Mesothelial cell of epicardium (in vitro differentiated cells): ENCODE results near the gene PLCB4. TPM values are rescaled to one million over a fixed set of nuclear protein-coding genes. Genes with fewer than 3 reads are reported as not detected.

Source experiments
- DNase-seq, 2 experiments: peaks; one replicate each; pipeline ENCODE4 v3.0.0; 2021; ENCODE audit warnings: low spot score in 2 of 2; ENCODE audit not compliant: unreplicated experiment in 2 of 2
- H3K27ac Mint-ChIP-seq: 2 replicates; pipeline ENCODE4 v1.8.0; 2021; ENCODE audit warnings: mixed read lengths
- H3K27me3 Mint-ChIP-seq: 2 replicates; pipeline ENCODE4 v1.8.0; 2021; ENCODE audit warnings: low read depth, mixed read lengths
- H3K36me3 Mint-ChIP-seq: 2 replicates; pipeline ENCODE4 v1.8.0; 2021; ENCODE audit warnings: mixed read lengths
- H3K4me1 Mint-ChIP-seq: 2 replicates; pipeline ENCODE4 v1.8.0; 2021; ENCODE audit warnings: mixed read lengths
- H3K4me3 Mint-ChIP-seq: 2 replicates; pipeline ENCODE4 v1.8.0; 2021; ENCODE audit warnings: mild to moderate bottlenecking, moderate library complexity, mixed read lengths
- H3K9me3 Mint-ChIP-seq: 2 replicates; pipeline ENCODE4 v1.8.0; 2021; ENCODE audit warnings: mixed read lengths
- total RNA-seq: library from RNA; stranded (reverse); gene quantifications from 3 replicates; pipeline ENCODE4 v1.2.1, GENCODE V29; 2021
- TF ChIP-seq, protein P1 (sequence below): fragments of 200-600 bp; sonication (generic); IDR thresholded peaks from one replicate; pipeline ENCODE4 v1.5.0; 2021; ENCODE audit warnings: antibody characterized with exemption; ENCODE audit not compliant: unreplicated experiment

PLCB4 gene
- total RNA-seq, 1 donor from 2014 or later: 14.0 TPM

DNA sequence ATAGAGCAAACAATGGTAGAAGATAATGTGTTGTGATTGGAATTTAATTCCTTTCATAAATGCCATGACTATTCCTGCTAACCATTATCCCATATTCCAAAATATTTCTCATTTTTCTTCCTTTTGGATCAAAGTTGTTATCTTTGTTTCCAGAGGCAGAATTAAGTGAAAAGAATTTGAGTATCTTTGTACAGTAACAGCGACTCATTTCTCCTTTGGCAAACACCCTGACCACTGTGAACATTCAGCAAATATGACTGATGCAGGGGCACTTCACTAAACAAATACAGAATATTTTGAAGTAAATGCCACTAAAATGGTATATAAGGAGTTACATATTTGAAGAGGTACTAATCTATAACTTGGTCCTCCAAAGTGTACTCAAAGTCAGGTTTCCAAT is 340.5 kb downstream of the PLCB4 start:
- Mint-ChIP-seq H3K4me3 (no peak overlapping the region), H3K9me3 (no peaks in the 10 kb centered on the region), H3K27me3 (no peaks in the 10 kb centered on the region), H3K36me3 (no peaks in the 10 kb centered on the region), H3K4me1 (no peaks in the 10 kb centered on the region), H3K27ac (no peak overlapping the region)
- TF ChIP-seq, protein P1, sequence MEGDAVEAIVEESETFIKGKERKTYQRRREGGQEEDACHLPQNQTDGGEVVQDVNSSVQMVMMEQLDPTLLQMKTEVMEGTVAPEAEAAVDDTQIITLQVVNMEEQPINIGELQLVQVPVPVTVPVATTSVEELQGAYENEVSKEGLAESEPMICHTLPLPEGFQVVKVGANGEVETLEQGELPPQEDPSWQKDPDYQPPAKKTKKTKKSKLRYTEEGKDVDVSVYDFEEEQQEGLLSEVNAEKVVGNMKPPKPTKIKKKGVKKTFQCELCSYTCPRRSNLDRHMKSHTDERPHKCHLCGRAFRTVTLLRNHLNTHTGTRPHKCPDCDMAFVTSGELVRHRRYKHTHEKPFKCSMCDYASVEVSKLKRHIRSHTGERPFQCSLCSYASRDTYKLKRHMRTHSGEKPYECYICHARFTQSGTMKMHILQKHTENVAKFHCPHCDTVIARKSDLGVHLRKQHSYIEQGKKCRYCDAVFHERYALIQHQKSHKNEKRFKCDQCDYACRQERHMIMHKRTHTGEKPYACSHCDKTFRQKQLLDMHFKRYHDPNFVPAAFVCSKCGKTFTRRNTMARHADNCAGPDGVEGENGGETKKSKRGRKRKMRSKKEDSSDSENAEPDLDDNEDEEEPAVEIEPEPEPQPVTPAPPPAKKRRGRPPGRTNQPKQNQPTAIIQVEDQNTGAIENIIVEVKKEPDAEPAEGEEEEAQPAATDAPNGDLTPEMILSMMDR: no peak
- no peak for DNase-seq

DNA sequence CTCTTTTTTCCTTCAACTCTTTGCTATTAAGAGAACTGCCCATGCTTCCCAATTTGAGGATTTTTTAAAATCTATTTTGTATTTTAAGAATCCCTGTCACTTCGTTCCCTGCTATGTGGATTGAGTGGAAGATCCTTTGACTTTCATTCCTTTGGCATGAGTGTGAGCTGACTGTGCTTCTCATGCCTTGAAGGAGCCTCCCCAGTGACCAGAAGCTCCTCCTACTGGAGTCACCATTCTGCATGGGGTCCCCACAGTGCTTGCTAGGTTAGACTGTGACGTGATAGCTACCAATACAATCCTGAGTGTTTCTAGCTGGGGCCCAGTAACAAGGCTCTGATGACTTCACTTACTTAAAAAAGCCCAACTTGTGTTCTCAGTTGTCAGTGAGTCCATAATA is 341.1 kb downstream of the PLCB4 start:
- H3K27me3 Mint-ChIP-seq: no peaks in the 10 kb centered on the region
- no peak overlapping the region for H3K4me3 Mint-ChIP-seq
- H3K4me1 Mint-ChIP-seq: no peaks in the 10 kb centered on the region
- no peak for DNase-seq
- H3K9me3 Mint-ChIP-seq: no peaks in the 10 kb centered on the region
- TF ChIP-seq, protein P1: no peak
- no peak overlapping the region for H3K27ac Mint-ChIP-seq
- no peaks in the 10 kb centered on the region for H3K36me3 Mint-ChIP-seq

DNA sequence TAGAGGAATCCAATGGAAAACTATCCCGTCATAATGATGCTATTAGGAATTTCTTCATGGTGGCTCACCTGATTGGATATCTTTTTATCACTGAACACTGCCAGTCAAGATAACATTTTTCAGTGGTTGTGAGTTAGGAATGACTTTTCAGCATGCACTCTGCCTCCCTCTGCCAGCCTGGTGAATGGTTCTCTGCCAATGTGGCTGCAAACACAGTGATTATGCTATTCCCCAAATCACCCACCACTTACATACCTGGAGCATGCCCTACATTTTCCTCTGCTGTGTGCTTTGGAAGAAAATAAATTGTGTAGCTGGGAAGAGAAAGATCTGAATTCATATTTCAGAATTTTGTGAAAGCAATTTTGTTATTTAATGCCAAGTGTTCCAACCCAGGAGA is 342.9 kb downstream of the PLCB4 start:
- Mint-ChIP-seq H3K4me3 (no peak overlapping the region), H3K4me1 (no peaks in the 10 kb centered on the region), H3K27ac (no peak overlapping the region), H3K27me3 (no peaks in the 10 kb centered on the region), H3K36me3 (no peaks in the 10 kb centered on the region), H3K9me3 (no peaks in the 10 kb centered on the region)
- no peak for DNase-seq
- TF ChIP-seq, protein P1: no peak

DNA sequence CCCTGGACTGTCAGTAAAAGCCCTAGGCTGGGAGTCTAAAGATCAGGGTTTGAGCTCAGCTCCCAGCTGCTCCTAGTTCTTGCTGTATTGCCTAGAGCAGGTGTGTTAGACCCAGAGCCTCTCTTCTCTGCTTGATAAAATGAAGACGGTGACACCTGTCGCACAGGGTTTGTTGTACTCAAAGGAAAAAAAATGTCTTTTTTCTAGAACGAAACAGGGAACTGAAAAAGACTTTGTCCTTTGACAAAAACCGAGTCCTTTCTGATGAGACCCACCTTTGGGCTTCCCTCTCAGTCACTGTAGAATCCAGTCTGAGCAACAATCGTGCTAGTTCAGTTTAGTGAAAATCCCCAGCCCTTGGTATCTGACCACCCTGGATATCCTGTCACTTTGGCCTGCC is 343.4 kb downstream of the PLCB4 start:
- H3K4me1 Mint-ChIP-seq: no peaks in the 10 kb centered on the region
- DNase-seq: no peak
- H3K36me3 Mint-ChIP-seq: no peaks in the 10 kb centered on the region
- no peak overlapping the region for H3K27ac Mint-ChIP-seq
- TF ChIP-seq, protein P1: no peak
- H3K9me3 Mint-ChIP-seq: peaks cover under 1% of the 10 kb centered on the region
- no peaks in the 10 kb centered on the region for H3K27me3 Mint-ChIP-seq
- no peak overlapping the region for H3K4me3 Mint-ChIP-seq

DNA sequence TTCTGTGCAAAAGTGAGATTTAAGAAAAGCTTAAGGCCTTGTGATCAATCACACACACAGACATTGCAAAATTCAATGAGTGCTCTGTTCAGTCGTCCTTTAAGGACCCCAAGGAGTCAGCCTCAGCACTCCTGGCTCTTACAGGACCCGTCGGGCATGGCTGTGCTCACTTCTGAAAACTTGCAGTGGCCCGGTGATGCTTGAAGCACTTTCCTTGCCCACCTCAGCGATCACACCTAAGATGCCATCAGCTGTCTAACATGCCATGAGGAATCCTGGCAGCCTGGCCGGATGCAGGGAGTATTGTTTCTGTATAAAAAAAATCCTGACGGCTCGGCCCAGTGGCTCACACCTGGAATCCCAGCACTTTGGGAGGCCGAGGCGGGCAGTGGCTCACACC is 344.1 kb downstream of the PLCB4 start:
- Mint-ChIP-seq H3K4me3 (no peak overlapping the region), H3K27me3 (no peaks in the 10 kb centered on the region)
- no peak for DNase-seq

More for the DNA sequence above, 344.1 kb downstream of the PLCB4 start:
- TF ChIP-seq, protein P1: no peak
- no peak overlapping the region for H3K27ac Mint-ChIP-seq
- H3K36me3 Mint-ChIP-seq: no peaks in the 10 kb centered on the region
- peaks cover 7% of the 10 kb centered on the region for H3K9me3 Mint-ChIP-seq
- no peaks in the 10 kb centered on the region for H3K4me1 Mint-ChIP-seq
